G401.6 (cell line): ENCODE data around the gene KCNIP4.
A peak's percentile ranks its signal among the peaks of the same experiment; 100 is the strongest.

ENCODE experiments used
- FAIRE-seq: peaks from 2 replicates; lab custom pipeline; 2012; peaks lifted over from hg19 to GRCh38; lab: Jason Lieb, UNC

KCNIP4 gene

DNA sequence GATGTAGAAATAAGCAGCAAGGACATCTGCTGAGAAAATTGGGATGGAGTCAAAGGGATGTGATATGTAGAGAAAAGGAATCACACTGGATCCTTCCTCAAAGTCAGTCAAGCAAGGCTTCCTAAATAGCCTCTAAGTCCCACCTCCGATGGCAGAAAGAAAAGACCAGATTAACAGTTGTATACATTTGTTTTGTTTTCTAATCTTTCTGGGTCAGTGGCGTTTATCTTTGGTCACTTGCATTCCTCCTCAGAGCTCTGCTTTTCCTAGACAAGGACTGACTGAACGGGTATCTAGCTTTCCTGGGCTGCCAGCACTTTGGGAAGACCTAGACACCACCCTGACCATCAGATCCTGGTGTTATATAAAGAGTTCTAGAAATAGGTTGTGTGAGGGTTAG lies 1225.1 kb downstream of the KCNIP4 start:
- FAIRE-seq: no peak

DNA sequence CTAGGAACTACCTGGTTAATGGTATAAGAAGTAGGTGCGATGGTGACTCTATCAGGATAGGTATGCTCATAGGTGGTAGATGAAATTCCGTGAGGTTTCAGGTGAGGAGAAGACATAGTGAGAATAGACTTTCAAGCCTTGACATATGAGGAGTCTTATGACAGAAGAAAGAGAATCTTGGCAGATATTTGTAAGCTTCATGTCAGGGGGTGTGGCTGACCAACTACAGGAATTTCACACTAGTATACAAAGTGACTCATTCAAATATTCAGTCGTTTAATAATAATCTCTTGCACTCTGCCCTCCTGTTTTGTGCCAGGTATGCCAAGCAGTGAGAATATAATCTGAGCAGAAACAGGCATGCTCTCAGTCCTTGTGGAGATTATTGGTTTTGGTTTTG lies 1225.6 kb downstream of the KCNIP4 start:
- no peak for FAIRE-seq

DNA sequence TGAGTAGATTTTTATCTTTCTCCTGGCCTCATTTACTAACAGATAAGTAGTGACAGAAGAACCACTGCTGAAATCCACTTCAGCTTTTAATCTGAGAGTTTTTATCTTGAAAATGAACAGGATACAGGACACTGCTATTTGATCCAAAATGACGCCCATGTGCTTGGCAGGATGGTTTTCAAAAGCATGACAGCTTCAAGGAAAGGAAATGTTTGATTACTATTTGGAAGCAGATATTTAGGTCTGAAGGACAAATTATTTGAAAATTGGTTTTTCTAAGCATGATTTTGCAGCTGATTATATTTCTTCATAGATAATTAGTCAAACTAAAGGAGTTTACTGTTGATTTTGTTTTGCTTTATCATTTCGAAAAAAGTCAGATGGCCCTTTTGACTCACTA lies 1237.2 kb downstream of the KCNIP4 start:
- FAIRE-seq: no peak

DNA sequence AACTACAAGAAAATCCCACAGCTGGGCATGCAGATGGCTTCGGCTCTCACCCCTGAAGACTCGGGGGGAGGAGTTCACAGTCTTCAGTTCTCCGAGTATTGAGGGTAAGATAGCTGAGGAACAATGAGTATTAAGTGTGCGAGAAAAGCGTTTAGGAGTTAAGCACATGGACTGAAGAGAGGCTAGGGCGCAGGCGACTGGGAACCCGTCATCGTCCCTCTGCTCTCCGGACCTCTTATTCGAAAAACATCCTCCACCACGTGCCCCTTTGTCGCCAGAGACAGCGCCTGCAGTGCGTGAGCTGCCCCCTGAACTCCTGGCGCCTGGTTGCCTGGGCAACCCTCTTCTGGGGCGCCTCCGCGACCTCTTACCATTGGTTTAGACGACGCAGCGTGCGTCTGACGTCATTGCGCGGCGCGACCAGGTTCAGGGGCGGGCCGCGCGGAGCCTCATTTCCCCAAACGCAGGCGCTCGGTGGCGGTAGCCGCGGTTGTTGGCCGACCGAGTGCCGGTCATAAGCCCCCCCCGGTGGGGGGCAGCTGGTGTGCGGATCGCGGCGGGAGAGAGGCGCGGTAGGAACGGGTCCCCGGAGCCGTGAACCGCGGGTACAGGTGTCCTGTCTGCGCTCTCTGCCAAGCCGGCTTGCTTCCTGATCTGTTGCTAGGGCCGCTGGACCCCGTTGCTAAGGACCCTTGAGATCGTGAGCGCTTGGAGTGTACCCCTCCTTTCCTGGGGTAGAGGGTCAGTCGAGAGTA lies 1248.4 kb downstream of the KCNIP4 start, which contains the start of gene PACRGL:
PACRGL (plus strand) TSS at position 452 of the 755 bp plus-strand sequence. CDS start 4,024 bp downstream, outside the sequence.
- peak; percentile 92 for FAIRE-seq

DNA sequence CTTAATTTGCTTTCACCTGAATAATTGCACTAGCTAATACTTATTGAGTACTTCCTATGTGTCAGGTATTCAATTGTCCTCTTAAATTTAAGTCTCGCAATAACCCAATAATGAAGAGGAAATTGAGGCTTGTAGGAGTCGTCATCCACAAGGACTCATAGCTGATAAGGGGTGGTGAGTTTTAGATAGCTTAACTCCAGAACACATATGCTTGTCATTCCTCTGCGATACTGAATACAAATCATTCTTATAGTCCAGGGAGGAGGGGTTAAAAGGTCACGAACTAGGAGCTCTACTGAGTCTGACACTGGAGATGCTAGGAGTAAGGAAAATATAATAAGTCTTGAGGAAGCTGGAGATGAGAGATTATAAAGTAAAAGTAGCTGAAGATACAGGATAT lies 1249.8 kb downstream of the KCNIP4 start:
- FAIRE-seq: no peak

DNA sequence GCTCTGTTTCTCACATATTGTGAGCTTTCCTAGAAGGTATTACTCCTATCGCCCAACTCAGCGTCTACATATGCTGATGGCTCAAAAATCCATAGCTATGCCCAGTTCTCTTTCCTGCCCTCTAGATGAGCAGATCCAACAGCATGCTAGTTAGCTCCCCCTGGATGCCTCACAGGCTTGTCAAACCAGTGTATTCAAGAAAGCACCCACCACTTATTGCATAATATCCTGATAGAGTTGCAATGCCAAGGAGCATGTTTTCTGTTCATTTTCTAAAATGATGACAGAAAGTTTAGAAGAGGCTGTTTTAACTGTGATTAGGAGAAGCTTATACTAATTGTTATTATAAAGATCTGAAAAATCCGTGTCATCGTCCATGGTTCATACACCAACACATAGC lies 1250.2 kb downstream of the KCNIP4 start:
- no peak for FAIRE-seq

DNA sequence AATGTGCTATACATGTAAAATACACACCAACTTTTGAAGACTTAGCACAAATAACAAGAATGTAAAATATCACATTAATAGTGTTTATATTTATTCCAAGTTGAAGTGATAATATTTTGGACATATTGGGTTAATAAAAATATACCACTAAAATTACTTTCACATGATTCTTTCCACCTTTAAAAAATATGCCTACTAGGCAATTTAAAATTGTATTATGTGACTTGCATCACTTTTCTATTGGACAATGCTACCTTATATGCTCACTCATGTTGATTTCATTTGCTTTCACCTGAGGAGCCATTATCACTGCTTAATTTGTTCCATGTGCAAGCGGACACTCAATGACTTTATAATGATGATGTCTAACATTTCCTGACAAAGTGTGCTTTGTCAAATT lies 1251.8 kb downstream of the KCNIP4 start:
- FAIRE-seq: no peak

DNA sequence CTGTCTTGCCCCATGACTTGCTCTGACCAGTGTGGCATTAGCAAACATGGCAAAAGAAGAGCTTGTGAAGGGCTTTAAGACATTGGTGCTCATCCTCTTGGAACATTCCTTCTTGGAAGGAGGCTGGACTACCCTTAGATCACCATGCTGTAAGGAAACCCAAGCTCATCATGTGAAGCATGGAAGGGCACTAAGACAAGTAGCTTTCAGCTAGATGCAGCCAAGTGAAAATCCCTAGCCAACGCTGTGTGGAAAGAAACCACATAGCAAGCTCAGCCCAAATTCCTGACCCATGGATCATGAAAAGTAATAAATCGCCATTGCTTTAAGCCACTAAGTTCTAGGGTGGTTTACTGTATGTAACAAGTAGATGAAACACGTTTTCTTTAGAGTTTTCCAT lies 1260.7 kb downstream of the KCNIP4 start:
- FAIRE-seq: no peak

DNA sequence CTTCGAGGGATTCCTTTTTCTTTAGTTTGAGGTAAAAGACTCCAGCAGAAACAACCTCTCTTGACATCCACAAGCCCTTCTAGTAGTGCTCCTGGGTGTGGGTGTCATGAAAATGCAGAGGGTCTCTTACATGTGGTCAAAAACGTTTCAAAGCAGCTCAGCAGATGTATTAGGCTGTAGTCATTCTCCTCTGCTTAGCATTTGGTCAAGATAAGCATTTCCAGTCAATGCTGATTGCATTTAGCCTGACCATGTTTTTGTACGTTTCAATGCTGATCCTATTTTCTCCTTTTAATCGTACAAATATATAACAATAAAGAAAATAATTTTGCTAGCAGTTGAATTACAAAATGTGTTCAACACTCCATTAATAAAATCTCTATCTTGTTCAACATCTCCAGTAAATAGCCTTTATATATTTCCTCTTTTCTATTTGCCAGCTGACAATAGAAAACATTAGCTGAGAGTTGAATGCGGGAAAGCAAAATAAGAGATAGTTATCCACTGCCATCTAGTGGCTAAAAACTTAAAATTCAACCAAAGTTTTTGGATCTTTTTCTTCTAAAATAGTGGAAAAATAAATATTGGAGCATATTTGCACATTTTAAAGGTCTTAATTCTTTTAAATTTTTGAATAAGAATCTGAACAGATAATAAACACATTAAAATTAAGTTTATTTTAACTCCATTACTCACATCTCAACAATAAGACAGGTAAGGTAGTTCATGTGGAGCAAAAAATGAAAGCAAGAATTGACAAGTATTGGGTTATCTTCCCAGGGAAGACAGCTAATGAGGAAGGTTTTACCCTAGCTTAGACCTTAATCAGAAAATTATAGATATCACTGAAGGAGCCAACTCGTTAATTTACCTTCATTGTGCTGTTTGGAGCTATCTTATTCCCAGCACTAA lies 1263.5 kb downstream of the KCNIP4 start:
- FAIRE-seq: peak; percentile 96

DNA sequence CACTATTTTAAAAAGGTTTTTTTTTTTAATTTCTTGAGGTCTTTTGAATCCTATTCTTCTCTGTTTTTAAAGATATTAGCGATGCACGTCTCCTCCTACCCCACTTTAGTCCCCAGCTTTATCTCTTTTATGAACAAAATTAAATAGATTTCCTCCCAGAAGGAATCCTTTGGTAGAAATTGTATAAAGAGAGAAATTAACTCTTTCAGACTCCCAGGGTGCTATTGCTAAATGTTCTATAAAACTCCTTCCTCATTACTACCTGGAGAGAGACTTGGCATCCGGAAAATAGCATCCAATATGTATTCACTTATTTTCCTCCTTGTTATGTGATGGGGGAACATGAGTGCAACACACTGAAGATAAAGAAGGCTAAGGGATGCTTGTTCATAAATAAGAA lies 1264.8 kb downstream of the KCNIP4 start:
- no peak for FAIRE-seq

DNA sequence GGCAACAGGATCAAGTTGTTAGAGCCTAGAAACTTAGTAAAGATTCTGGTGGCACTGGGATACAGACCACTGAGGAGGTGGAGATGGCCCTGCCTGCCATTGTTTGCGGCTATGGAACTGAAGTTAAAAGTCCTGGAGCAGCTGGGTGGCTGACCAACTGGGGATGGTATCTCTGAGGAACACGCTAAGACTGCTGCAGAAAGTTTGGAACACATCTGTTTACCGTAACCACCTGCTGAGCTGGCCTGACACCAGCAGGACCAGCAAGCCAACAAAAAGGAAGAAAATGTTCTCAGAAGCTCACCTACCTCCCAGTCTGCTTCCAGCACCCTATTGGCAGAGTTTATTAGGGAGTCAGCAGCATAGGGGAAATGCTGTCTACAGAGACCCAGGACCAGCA lies 1265.7 kb downstream of the KCNIP4 start:
- no peak for FAIRE-seq

DNA sequence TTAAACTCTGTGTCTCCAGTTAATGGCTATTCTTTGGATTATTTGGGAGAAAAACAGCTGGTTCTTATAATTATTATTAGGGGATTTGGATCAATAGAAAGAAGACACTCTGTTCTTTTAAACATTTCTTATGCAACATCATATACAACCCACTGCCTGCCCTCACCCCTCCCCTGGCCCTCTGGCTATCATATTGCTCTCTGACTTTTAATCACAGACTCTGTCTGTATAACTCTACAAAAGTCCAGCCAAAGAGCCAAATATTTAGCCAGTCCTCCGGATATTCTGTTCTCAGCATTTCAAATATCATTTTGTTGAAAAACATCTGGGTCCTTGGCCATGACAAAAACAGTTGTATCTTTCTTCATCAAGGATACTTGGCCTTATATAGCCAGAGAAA lies 1267.3 kb downstream of the KCNIP4 start:
- no peak for FAIRE-seq

DNA sequence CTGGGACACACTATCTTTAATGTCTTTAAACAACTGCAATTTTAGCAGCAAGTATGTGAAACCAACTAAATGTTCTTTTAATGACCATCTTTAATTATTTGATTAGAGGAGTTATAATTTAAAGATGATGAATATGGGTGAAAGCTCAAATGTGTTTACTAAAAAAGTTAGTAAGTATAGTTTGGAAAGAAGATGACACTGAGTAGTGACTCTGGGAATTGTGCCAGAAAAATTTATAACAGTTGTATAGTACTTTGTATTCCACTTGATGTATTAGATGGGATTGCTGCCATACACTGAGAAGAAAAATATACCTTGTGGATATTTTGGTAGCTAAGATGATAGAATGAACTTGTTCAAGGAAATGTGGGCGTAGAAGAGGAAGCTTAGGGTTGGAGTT lies 1267.8 kb downstream of the KCNIP4 start:
- no peak for FAIRE-seq

DNA sequence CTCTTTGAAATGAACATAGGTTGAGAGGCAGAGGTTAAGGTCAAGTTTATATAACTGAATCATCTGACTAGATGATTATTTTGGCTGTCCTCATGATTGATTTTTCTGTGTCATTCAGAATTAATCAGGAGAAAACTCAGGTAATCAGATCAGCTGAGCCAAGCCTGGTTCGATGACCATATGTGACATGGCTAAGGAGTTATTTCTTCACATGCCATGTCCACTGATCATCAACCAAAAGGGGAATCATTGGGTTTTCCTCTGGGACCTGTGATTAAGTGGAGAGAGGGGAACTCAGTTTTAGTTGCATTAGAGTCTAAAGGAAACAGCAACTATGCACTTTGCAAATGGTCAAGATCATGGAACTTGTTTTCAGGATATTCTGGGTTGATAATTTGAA lies 1268.6 kb downstream of the KCNIP4 start:
- FAIRE-seq: no peak
